Neutrophil (primary cell): ENCODE results near the gene PTH2R.

Experiments used
- H3K27ac ChIP-seq: fragments of 200-600 bp; sonication (generic); 2 replicates; pipeline ENCODE4 v1.5.1; 2016; ENCODE audit warnings: mild to moderate bottlenecking, moderate library complexity
- H3K27me3 ChIP-seq: fragments of 200-600 bp; sonication (generic); 2 replicates; pipeline ENCODE4 v1.6.0; 2016; ENCODE audit warnings: mild to moderate bottlenecking
- H3K36me3 ChIP-seq: fragments of 200-600 bp; sonication (generic); 2 replicates; pipeline ENCODE4 v1.5.1; 2017
- H3K4me1 ChIP-seq, 2 experiments: fragments of 200-600 bp in 1 of 2; sonication (generic) in 1 of 2; 1 replicate in 1 of 2; 2 replicates in 1 of 2; pipeline versions ENCODE4 v1.5.1 to v1.6.1; 2013 to 2016; ENCODE audit warnings: low read depth in 1 of 2, low read length in 1 of 2, mild to moderate bottlenecking in 1 of 2, moderate library complexity in 1 of 2; ENCODE audit not compliant: control insufficient read depth in 1 of 2, insufficient read depth in 1 of 2
- H3K4me3 ChIP-seq, 2 experiments: fragments of 200-600 bp in 1 of 2; sonication (generic) in 1 of 2; 1 replicate in 1 of 2; 2 replicates in 1 of 2; pipeline ENCODE4 v1.5.1; 2013 to 2016; ENCODE audit warnings: low read depth in 1 of 2, low read length in 1 of 2, mild to moderate bottlenecking in 1 of 2, moderate library complexity in 1 of 2
- H3K9me3 ChIP-seq: fragments of 200-600 bp; sonication (generic); 2 replicates; pipeline ENCODE4 v1.5.1; 2016
- CTCF ChIP-seq: fragments of 200-600 bp; sonication (generic); IDR thresholded peaks from 2 replicates; pipeline ENCODE4 v1.5.1; 2016; ENCODE audit warnings: antibody characterized with exemption

The PTH2R gene

DNA sequence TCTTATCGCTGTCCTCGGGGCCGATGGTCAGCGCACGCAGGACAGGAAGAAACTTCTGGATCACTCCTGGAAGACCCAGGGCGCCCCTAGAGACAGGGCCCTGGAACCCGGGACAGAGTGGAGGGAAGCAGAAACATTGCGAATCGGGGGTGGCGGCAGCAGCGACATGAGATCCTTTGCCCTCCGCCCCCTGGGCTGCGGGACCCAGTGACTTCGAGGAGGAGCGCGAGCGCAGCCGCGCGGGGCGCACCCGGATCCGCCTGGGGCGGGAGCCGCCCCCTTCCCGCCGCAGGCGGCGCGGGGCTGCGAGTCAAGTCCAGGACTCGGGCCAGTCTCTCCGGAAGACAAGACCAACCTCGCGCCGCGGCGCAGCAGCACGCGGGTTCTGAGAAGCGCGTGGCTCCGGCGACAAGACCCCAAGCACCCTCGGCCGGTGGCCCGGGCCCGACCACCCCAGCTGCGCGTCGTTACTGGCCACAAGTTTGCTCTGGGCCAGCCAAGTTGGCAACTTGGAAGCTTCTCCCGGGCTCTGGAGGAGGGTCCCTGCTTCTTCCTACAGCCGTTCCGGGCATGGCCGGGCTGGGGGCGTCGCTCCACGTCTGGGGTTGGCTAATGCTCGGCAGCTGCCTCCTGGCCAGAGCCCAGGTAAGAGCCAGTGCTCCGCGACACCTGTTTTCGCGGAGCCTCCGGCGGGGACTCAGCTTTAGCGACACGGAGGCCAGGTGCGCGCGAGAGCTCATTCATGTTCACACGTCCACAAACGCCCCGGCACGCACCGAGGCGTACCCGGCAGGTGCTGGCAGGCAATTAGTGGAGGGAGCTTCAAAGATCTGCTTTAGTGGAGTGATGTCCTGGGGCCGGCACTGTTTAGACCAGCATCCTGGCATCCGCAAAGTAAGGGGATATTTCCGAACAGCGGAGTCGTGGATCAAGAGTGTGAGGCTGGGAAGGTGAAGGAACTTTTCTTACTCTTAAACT, at the start of gene PTH2R:
TSS of gene PTH2R (plus strand) at position 319 of the 978 bp plus-strand sequence. CDS start at position 571, 252 bp downstream.
- no peak within 1 kb of the TSS for H3K27ac ChIP-seq
- no peak within 1 kb of the TSS for H3K4me3 ChIP-seq
- peaks cover 0 to 10% of the 10 kb centered on the region in 2 experiments for H3K4me1 ChIP-seq
- no peaks in the 10 kb centered on the region for H3K9me3 ChIP-seq
- no peak for TF ChIP-seq CTCF
- H3K27me3 ChIP-seq: peaks cover 88% of the 10 kb centered on the region
- no peaks in the 10 kb centered on the region for H3K36me3 ChIP-seq

GRCh38 chr2:208356846-208357574, 49.6 kb upstream of the PTH2R start:
- Histone ChIP-seq H3K36me3 (peaks cover 36% of the 10 kb centered on the region), H3K27ac (peak overlapping the region; percentile 72), H3K4me3 (no peak overlapping the region), H3K4me1 (peaks cover 15 to 71% of the 10 kb centered on the region in 2 experiments), H3K9me3 (no peaks in the 10 kb centered on the region), H3K27me3 (no peaks in the 10 kb centered on the region)
- TF ChIP-seq CTCF: no peak

- H3K27me3 ChIP-seq: no peaks in the 10 kb centered on the region
- H3K4me3 ChIP-seq: peak overlapping the region; percentile 43 to 71
- peaks cover 16% of the 10 kb centered on the region for H3K36me3 ChIP-seq
- TF ChIP-seq CTCF: no peak
- H3K9me3 ChIP-seq: no peaks in the 10 kb centered on the region
- H3K27ac ChIP-seq: peak overlapping the region; percentile 80
- peaks cover 15 to 71% of the 10 kb centered on the region in 2 experiments for H3K4me1 ChIP-seq
Observed at GRCh38 chr2:208358758-208359631, 47.6 kb upstream of the PTH2R start.

- Histone ChIP-seq H3K27ac (peak overlapping the region; percentile 80), H3K4me3 (peak overlapping the region; percentile 43 to 71), H3K36me3 (peaks cover 10% of the 10 kb centered on the region), H3K9me3 (no peaks in the 10 kb centered on the region), H3K27me3 (no peaks in the 10 kb centered on the region), H3K4me1 (peaks cover 14 to 66% of the 10 kb centered on the region in 2 experiments)
- TF ChIP-seq CTCF: no peak
Observed at GRCh38 chr2:208359632-208359986, 47.0 kb upstream of the PTH2R start.
